ENCODE measurements around the gene MYNN.

The MYNN gene

DNA sequence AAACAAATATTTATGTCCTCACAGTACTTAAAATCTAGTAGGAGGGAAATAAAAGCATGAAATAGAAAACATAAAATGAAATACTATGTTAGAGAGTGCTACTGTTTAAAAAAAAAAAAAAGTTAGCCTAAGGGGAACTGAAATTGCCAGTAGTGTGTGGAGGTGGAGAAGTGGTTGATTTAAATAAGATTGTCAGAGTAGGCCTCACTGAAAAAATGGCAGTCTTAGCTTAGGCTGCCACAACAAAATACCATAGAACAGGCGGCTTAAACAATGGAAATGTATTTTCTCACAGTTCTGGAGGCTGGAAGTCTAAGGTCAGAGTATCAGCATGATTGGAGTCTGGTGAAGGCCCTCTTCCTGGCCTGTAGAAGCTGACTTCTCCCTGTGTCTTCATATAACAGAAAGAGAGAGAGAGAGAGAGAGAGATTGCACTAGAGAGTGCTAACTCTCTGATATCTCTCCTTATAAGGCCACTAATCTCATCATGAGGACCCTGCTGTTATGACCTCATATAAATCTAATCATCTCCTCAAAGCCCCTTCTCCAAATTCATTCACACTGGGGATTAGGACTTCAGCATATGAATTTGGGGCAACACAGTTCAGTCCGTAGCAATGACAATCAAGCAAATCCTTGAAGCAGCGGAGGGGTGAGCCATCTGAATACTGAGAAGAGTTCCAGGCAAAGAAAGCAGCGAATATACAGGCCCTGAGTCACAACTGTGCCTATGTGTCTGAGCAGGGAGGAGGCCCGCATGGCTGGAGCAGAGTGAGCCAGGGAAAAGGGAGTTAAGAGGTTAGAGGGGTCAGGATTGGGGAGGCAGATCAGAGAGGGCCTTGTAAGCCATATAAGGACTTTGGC lies 63.1 kb downstream of the MYNN start:
- DNase-seq = no peak

- DNase-seq = no peak
These were observed 63.7 kb downstream of the MYNN start for GRCh38 chr3:169836942-169837275.

DNA sequence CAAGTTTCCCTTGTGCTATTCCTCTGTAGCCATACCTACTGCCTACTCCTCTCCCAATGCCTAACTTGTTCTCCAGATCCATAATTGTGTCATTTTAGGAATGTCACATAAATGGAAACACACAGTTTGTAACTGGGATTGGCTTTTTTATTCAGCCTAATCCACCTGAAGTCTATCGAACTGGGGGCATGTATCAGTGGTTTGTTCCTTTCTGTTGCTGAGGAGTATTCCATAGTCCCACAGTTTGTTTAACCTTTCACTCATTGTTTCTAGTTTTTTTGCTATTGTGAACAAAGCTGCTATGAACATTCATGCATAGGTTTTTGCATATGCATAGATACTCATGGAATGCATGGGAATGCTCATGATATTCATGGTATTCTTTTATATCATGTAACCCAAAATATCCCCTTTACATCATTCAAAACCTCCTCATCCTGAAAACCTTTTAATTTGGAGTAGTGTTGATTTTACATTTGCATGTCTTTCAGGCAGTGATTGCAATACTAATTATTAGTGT lies 65.4 kb downstream of the MYNN start:
- DNase-seq = no peak
